ENCODE data around the gene ATXN1.
A peak's percentile ranks its signal among the peaks of the same experiment; 100 is the strongest.

ATXN1 gene

DNA sequence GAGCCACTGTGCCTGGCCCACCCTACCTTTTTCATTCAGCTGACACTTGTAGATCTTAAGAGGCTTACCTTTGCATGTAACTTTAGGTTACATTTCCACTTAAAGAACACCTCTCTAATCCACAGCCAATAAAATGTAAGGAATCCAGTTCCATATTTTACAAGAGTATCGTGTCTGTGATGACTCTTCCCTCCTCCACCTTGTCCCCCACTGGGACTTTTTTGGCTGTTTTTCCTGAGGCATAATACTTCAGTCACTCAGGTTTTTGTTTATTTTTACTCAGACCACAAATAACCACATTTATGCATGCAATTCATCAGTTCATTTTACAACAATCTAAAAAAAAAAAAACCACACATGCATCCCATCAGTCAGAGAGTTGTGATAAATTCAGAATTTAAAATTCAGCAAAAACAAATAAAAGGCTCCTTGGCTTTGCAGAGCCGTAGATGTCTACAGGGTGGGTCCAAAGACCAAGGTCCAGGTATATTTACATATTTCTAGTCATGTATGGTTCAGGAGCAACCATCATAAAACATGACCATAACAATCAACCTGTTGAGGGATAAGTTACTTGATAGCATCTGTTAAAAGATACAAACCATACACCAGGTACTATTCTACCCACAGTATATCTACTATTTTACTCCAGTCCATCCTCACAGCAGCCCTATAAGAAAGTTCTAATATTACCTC is 9.9 kb downstream of the ATXN1 start:
- ChIA-PET CTCF (interaction anchor here (0.6 to 1.3 kb wide), 6 partner anchors 11 to 214 kb away, joined by 3 to 10 read pairs (median 3); no protein-coding TSS in a partner anchor), POLR2A (interaction anchor here (0.9 kb wide), 1 partner anchor 10 kb away, joined by 4 read pairs; the partner anchor contains the start of gene ATXN1)
- H3K9me3 ChIP-seq (ENCODE audit: control insufficient read depth, insufficient read depth, low read depth, low read length), result no peaks in the 10 kb centered on the region
- TF ChIP-seq ZNF791 (tag by site-specific recombination; IDR thresholded peaks at IDR 0.05) (no peak), HOXD13 (CRISPR knock-in tag; IDR thresholded peaks at IDR 0.05; ENCODE audit: borderline replicate concordance) (peak; percentile 79; the same call in 1 of the 2 replicates), ZNF596 (tag by site-specific recombination; IDR thresholded peaks at IDR 0.05) (no peak), ZNF843 (tag by site-specific recombination; IDR thresholded peaks at IDR 0.05) (peak; percentile 42; the same call in 1 of the 2 replicates), ZNF426 (tag by site-specific recombination; IDR thresholded peaks at IDR 0.05) (no peak), YY1 (tag by site-specific recombination; IDR thresholded peaks at IDR 0.05) (no peak), ZIC2 (tag by site-specific recombination; IDR thresholded peaks at IDR 0.05) (0 out of 2 replicates have a peak, but pooled peaks have one; percentile 10), SCRT2 (tag by site-specific recombination; IDR thresholded peaks at IDR 0.05) (peak; percentile 67), ZNF174 (tag by site-specific recombination; IDR thresholded peaks at IDR 0.05) (no peak), WT1 (tag by site-specific recombination; IDR thresholded peaks at IDR 0.05) (0 out of 2 replicates have a peak, but pooled peaks have one; percentile 11), ZNF341 (tag by site-specific recombination; IDR thresholded peaks at IDR 0.05; ENCODE audit: low read depth) (peak; percentile 67), KLF8 (tag by site-specific recombination; IDR thresholded peaks at IDR 0.05) (no peak), ZNF24 (tag by site-specific recombination; IDR thresholded peaks at IDR 0.05) (peak; percentile 77), ZNF324 (tag by site-specific recombination; IDR thresholded peaks at IDR 0.05) (peak; percentile 20; the same call in 1 of the 2 replicates), ZFHX2 (tag by site-specific recombination; conservative IDR thresholded peaks at IDR 0.05) (peak; percentile 29; the same call in 1 of the 2 replicates), ZNF366 (tag by site-specific recombination; conservative IDR thresholded peaks at IDR 0.05) (no peak), ZNF211 (tag by site-specific recombination; IDR thresholded peaks at IDR 0.05; ENCODE audit: low read depth) (no peak), ZNF624 (tag by site-specific recombination; IDR thresholded peaks at IDR 0.05) (no peak), ZFP69B (tag by site-specific recombination; IDR thresholded peaks at IDR 0.05) (peak; percentile 28; the same call in 1 of the 2 replicates)
- TF ChIP-seq, protein P1, sequence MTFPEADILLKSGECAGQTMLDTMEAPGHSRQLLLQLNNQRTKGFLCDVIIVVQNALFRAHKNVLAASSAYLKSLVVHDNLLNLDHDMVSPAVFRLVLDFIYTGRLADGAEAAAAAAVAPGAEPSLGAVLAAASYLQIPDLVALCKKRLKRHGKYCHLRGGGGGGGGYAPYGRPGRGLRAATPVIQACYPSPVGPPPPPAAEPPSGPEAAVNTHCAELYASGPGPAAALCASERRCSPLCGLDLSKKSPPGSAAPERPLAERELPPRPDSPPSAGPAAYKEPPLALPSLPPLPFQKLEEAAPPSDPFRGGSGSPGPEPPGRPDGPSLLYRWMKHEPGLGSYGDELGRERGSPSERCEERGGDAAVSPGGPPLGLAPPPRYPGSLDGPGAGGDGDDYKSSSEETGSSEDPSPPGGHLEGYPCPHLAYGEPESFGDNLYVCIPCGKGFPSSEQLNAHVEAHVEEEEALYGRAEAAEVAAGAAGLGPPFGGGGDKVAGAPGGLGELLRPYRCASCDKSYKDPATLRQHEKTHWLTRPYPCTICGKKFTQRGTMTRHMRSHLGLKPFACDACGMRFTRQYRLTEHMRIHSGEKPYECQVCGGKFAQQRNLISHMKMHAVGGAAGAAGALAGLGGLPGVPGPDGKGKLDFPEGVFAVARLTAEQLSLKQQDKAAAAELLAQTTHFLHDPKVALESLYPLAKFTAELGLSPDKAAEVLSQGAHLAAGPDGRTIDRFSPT (tag by site-specific recombination; IDR thresholded peaks at IDR 0.05), result 0 out of 2 replicates have a peak, but pooled peaks have one; percentile 33
- TF ChIP-seq, protein P2, sequence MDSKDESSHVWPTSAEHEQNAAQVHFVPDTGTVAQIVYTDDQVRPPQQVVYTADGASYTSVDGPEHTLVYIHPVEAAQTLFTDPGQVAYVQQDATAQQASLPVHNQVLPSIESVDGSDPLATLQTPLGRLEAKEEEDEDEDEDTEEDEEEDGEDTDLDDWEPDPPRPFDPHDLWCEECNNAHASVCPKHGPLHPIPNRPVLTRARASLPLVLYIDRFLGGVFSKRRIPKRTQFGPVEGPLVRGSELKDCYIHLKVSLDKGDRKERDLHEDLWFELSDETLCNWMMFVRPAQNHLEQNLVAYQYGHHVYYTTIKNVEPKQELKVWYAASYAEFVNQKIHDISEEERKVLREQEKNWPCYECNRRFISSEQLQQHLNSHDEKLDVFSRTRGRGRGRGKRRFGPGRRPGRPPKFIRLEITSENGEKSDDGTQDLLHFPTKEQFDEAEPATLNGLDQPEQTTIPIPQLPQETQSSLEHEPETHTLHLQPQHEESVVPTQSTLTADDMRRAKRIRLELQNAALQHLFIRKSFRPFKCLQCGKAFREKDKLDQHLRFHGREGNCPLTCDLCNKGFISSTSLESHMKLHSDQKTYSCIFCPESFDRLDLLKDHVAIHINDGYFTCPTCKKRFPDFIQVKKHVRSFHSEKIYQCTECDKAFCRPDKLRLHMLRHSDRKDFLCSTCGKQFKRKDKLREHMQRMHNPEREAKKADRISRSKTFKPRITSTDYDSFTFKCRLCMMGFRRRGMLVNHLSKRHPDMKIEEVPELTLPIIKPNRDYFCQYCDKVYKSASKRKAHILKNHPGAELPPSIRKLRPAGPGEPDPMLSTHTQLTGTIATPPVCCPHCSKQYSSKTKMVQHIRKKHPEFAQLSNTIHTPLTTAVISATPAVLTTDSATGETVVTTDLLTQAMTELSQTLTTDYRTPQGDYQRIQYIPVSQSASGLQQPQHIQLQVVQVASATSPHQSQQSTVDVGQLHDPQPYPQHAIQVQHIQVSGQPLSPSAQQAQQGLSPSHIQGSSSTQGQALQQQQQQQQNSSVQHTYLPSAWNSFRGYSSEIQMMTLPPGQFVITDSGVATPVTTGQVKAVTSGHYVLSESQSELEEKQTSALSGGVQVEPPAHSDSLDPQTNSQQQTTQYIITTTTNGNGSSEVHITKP (tag by site-specific recombination; IDR thresholded peaks at IDR 0.05), result peak; percentile 22; the same call in 1 of the 2 replicates
- TF ChIP-seq, protein P3, sequence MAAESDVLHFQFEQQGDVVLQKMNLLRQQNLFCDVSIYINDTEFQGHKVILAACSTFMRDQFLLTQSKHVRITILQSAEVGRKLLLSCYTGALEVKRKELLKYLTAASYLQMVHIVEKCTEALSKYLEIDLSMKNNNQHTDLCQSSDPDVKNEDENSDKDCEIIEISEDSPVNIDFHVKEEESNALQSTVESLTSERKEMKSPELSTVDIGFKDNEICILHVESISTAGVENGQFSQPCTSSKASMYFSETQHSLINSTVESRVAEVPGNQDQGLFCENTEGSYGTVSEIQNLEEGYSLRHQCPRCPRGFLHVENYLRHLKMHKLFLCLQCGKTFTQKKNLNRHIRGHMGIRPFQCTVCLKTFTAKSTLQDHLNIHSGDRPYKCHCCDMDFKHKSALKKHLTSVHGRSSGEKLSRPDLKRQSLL (tag by site-specific recombination; IDR thresholded peaks at IDR 0.05), result no peak
- TF ChIP-seq, protein P4, sequence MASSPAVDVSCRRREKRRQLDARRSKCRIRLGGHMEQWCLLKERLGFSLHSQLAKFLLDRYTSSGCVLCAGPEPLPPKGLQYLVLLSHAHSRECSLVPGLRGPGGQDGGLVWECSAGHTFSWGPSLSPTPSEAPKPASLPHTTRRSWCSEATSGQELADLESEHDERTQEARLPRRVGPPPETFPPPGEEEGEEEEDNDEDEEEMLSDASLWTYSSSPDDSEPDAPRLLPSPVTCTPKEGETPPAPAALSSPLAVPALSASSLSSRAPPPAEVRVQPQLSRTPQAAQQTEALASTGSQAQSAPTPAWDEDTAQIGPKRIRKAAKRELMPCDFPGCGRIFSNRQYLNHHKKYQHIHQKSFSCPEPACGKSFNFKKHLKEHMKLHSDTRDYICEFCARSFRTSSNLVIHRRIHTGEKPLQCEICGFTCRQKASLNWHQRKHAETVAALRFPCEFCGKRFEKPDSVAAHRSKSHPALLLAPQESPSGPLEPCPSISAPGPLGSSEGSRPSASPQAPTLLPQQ (tag by site-specific recombination; IDR thresholded peaks at IDR 0.05), result peak; percentile 62; the same call in 1 of the 2 replicates
- TF ChIP-seq, protein P5, sequence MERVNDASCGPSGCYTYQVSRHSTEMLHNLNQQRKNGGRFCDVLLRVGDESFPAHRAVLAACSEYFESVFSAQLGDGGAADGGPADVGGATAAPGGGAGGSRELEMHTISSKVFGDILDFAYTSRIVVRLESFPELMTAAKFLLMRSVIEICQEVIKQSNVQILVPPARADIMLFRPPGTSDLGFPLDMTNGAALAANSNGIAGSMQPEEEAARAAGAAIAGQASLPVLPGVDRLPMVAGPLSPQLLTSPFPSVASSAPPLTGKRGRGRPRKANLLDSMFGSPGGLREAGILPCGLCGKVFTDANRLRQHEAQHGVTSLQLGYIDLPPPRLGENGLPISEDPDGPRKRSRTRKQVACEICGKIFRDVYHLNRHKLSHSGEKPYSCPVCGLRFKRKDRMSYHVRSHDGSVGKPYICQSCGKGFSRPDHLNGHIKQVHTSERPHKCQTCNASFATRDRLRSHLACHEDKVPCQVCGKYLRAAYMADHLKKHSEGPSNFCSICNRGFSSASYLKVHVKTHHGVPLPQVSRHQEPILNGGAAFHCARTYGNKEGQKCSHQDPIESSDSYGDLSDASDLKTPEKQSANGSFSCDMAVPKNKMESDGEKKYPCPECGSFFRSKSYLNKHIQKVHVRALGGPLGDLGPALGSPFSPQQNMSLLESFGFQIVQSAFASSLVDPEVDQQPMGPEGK (tag by site-specific recombination; IDR thresholded peaks at IDR 0.05), result 0 out of 2 replicates have a peak, but pooled peaks have one; percentile 42

More for the DNA sequence above, 9.9 kb downstream of the ATXN1 start:
- no peak overlapping the region for H3K4me3 ChIP-seq (ENCODE audit: low read depth, low read length)
- no peak overlapping the region; the same call in 1 of the 2 replicates for H3K27ac ChIP-seq (ENCODE audit: extremely low read depth, low read depth, low read length)
- H3K36me3 ChIP-seq (ENCODE audit: control insufficient read depth in 2 of 2, insufficient read depth in 1 of 2, low read length in 2 of 2), result peaks cover 0 to 6% of the 10 kb centered on the region in 2 experiments; a peak in 2 of 3 replicates
- H3K4me1 ChIP-seq (ENCODE audit: control insufficient read depth, insufficient read depth, low read length), result peaks cover 51% of the 10 kb centered on the region
